HepG2 (cell line): Measurements from ENCODE around the gene HTR1D.

Experiments
- BRD4 ChIP-seq: sonication (generic); formaldehyde crosslinking; IDR thresholded peaks from 2 replicates; pipeline ENCODE4 v1.4.0; 2020; ENCODE audit warnings: missing genetic modification reagents
- ESRRA ChIP-seq: sonication (generic); formaldehyde crosslinking; IDR thresholded peaks from 2 replicates; pipeline ENCODE4 v1.5.1; 2020; ENCODE audit warnings: mild to moderate bottlenecking, low read depth, missing genetic modification reagents
- EZH2 ChIP-seq: conservative IDR thresholded peaks from 2 replicates; pipeline ENCODE4 v1.6.1; 2012; ENCODE audit warnings: mild to moderate bottlenecking, low read depth, low read length, moderate library complexity
- NCOA2 ChIP-seq: sonication (generic); formaldehyde crosslinking; IDR thresholded peaks from 2 replicates; pipeline ENCODE4 v1.8.0; 2022; ENCODE audit warnings: inconsistent platforms
- ZBTB8A ChIP-seq: sonication (generic); formaldehyde crosslinking; IDR thresholded peaks from 2 replicates; pipeline ENCODE4 v1.4.0; 2020; ENCODE audit warnings: mild to moderate bottlenecking, low read depth, missing genetic modification reagents, borderline replicate concordance
- TF ChIP-seq, protein P1 (sequence below): sonication (generic); formaldehyde crosslinking; IDR thresholded peaks from 2 replicates; pipeline ENCODE4 v1.5.0; 2020; ENCODE audit warnings: mild to moderate bottlenecking, missing genetic modification reagents, moderate library complexity
- TF ChIP-seq, protein P2 (sequence below): IDR thresholded peaks from 2 replicates; pipeline ENCODE4 v1.6.1; 2016

DNA sequence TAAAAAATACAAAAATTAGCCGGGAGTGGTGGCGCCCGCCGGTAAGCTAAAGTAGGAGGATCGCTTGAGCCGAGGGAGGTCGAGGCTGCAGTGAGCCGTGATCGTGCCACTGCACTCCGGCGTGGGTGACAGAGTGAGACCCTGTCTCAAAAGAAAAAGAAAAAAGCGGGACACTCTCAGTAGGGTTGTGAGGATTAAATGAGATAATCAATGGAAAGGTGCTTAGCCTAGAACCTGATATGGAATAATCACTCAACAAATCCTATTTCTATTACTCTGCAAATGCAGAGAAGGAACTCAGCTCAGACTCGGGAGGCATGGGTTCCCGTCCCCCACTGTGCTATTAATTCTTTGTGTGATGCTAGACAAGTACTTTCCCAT, 48.1 kb downstream of the HTR1D start:
- TF ChIP-seq NCOA2 (no peak), ESRRA (CRISPR knock-in tag) (no peak), EZH2 (no peak), BRD4 (CRISPR knock-in tag) (no peak), ZBTB8A (CRISPR knock-in tag) (no peak)
- TF ChIP-seq, protein P1, sequence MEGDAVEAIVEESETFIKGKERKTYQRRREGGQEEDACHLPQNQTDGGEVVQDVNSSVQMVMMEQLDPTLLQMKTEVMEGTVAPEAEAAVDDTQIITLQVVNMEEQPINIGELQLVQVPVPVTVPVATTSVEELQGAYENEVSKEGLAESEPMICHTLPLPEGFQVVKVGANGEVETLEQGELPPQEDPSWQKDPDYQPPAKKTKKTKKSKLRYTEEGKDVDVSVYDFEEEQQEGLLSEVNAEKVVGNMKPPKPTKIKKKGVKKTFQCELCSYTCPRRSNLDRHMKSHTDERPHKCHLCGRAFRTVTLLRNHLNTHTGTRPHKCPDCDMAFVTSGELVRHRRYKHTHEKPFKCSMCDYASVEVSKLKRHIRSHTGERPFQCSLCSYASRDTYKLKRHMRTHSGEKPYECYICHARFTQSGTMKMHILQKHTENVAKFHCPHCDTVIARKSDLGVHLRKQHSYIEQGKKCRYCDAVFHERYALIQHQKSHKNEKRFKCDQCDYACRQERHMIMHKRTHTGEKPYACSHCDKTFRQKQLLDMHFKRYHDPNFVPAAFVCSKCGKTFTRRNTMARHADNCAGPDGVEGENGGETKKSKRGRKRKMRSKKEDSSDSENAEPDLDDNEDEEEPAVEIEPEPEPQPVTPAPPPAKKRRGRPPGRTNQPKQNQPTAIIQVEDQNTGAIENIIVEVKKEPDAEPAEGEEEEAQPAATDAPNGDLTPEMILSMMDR (CRISPR knock-in tag): no peak
- TF ChIP-seq, protein P2, sequence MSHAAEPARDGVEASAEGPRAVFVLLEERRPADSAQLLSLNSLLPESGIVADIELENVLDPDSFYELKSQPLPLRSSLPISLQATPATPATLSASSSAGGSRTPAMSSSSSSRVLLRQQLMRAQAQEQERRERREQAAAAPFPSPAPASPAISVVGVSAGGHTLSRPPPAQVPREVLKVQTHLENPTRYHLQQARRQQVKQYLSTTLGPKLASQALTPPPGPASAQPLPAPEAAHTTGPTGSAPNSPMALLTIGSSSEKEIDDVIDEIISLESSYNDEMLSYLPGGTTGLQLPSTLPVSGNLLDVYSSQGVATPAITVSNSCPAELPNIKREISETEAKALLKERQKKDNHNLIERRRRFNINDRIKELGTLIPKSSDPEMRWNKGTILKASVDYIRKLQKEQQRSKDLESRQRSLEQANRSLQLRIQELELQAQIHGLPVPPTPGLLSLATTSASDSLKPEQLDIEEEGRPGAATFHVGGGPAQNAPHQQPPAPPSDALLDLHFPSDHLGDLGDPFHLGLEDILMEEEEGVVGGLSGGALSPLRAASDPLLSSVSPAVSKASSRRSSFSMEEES (CRISPR knock-in tag): no peak
